ENCODE data around the gene FECH.

GRCh38 chr18:57618910-57619309 lies 32.4 kb upstream of the FECH start:
- TF ChIP-seq CTCF (IDR thresholded peaks at IDR 0.05) (no peak), POLR2A (IDR thresholded peaks at IDR 0.05) (no peak)
